Measurements from ENCODE around the gene IARS1.

The IARS1 gene

GRCh38 chr9:92293452-92294296, at the start of gene IARS1:
IARS1 (minus strand) TSS chr9:92293697; CDS start chr9:92289419, 4,278 bp downstream.
- H3K36me3 Mint-ChIP-seq (ENCODE audit: low read depth), result peaks cover 37% of the 10 kb centered on the region
- H3K27ac Mint-ChIP-seq, result peak within 1 kb of the TSS; percentile 99
- peak within 1 kb of the TSS; percentile 99 for H3K4me3 Mint-ChIP-seq
- H3K9me3 Mint-ChIP-seq, result no peaks in the 10 kb centered on the region
- H3K27me3 Mint-ChIP-seq (ENCODE audit: low read depth), result no peaks in the 10 kb centered on the region
- peaks cover 58% of the 10 kb centered on the region for H3K4me1 Mint-ChIP-seq (ENCODE audit: low read depth)

GRCh38 chr9:92342825-92343488, 49.5 kb upstream of the IARS1 start:
- Mint-ChIP-seq H3K27ac (no peak overlapping the region), H3K9me3 (no peaks in the 10 kb centered on the region), H3K36me3 (ENCODE audit: low read depth) (peaks cover 27% of the 10 kb centered on the region), H3K27me3 (ENCODE audit: low read depth) (no peaks in the 10 kb centered on the region), H3K4me3 (no peak overlapping the region), H3K4me1 (ENCODE audit: low read depth) (no peaks in the 10 kb centered on the region)

- no peaks in the 10 kb centered on the region for H3K4me1 Mint-ChIP-seq (ENCODE audit: low read depth)
- H3K36me3 Mint-ChIP-seq (ENCODE audit: low read depth), result peaks cover 22% of the 10 kb centered on the region
- H3K4me3 Mint-ChIP-seq, result no peak overlapping the region
- H3K27ac Mint-ChIP-seq, result no peak overlapping the region
- no peaks in the 10 kb centered on the region for H3K9me3 Mint-ChIP-seq
- no peaks in the 10 kb centered on the region for H3K27me3 Mint-ChIP-seq (ENCODE audit: low read depth)
Observed at GRCh38 chr9:92341578-92341977, 48.1 kb upstream of the IARS1 start.

- peaks cover 14% of the 10 kb centered on the region for H3K36me3 Mint-ChIP-seq (ENCODE audit: low read depth)
- H3K27me3 Mint-ChIP-seq (ENCODE audit: low read depth), result no peaks in the 10 kb centered on the region
- H3K27ac Mint-ChIP-seq, result no peak overlapping the region
- H3K4me3 Mint-ChIP-seq, result no peak overlapping the region
- H3K9me3 Mint-ChIP-seq, result no peaks in the 10 kb centered on the region
- no peaks in the 10 kb centered on the region for H3K4me1 Mint-ChIP-seq (ENCODE audit: low read depth)
Observed at GRCh38 chr9:92333282-92333634, 39.8 kb upstream of the IARS1 start.

DNA sequence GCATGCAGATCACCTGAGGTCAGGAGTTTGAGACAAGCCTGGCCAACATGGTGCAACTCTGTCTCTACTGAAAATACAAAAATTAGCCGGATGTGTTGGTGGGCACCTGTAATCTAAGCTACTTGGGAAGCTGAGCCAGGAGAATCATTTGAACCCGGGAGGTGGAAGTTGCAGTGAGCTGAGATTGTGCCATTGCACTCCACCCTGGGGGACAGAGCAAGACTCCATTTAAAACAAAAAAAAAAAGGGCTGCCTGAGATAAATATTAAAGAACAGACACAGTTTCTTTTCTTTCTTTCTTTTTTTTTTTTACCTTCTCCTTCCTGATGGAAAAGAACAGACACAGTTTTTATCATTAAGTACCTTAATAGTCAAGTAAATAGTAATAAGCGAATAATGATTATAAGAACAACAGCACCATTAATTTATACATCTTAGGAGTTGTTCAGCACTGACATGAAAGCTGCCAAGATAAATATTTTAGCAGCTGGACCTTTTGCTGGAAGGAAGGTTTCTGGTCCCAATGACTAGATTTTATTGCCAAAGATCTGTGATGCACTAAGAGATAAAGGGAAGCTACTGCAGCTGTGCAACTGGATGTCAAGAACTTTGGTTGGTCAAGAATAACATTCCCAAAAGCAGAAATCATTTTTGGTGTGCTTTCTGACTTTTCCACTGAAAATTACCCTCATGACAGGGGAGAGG, 39.2 kb upstream of the IARS1 start:
- peaks cover 14% of the 10 kb centered on the region for H3K36me3 Mint-ChIP-seq (ENCODE audit: low read depth)
- peaks cover 4% of the 10 kb centered on the region for H3K4me1 Mint-ChIP-seq (ENCODE audit: low read depth)
- H3K27me3 Mint-ChIP-seq (ENCODE audit: low read depth), result no peaks in the 10 kb centered on the region
- H3K9me3 Mint-ChIP-seq, result no peaks in the 10 kb centered on the region
- H3K4me3 Mint-ChIP-seq, result no peak overlapping the region
- H3K27ac Mint-ChIP-seq, result no peak overlapping the region

DNA sequence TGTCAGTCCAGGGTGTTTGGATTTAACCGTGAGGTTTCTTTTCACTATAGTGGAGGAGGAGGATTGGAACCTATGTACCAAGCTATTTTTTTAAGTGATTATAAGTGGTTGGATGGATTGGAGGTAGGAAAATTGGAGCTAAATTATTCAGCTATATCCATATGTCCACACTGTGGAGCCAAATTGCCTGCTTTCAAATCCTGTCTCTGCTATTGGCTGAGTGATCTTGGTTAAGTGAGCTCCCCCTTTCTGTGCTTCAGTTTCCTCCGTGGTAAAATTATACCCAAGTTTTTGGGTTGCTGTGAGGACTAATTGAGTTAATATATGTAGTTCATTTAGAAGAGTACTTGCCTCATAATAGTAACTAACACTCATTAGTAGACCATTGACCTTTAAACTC, 34.7 kb upstream of the IARS1 start:
- H3K9me3 Mint-ChIP-seq, result no peaks in the 10 kb centered on the region
- H3K27ac Mint-ChIP-seq, result no peak overlapping the region
- H3K4me3 Mint-ChIP-seq, result no peak overlapping the region
- peaks cover 7% of the 10 kb centered on the region for H3K36me3 Mint-ChIP-seq (ENCODE audit: low read depth)
- no peaks in the 10 kb centered on the region for H3K27me3 Mint-ChIP-seq (ENCODE audit: low read depth)
- peaks cover 24% of the 10 kb centered on the region for H3K4me1 Mint-ChIP-seq (ENCODE audit: low read depth)

DNA sequence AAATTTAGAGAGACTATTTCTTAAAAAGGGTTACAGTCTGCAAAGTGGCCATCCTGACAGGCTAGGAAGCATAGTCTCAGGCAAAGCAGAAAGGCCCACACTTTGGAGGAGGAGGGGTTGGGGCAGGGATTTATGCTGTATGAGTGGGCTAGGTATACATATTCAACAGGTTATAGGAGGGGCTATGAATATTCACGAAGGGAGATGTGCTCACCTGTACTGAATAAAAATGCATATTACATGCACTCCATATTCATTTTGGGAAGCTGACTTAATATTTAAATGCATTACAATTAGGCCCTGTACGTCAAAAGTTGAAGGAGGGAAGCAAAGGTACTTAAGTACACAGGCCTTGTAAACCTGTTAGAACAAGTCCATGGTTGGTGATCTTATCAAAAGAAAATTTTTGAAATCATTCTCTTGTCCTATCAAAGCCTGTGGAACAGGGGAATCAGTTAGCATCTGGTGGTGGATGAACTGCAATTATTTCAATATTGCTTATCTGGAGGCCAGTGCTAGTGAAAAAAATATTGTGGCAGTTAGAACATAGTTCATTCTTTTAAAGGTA, 33.9 kb upstream of the IARS1 start:
- Mint-ChIP-seq H3K9me3 (no peaks in the 10 kb centered on the region), H3K4me1 (ENCODE audit: low read depth) (peaks cover 24% of the 10 kb centered on the region), H3K27me3 (ENCODE audit: low read depth) (no peaks in the 10 kb centered on the region), H3K27ac (no peak overlapping the region), H3K4me3 (peak overlapping the region; percentile 95), H3K36me3 (ENCODE audit: low read depth) (peaks cover 7% of the 10 kb centered on the region)

DNA sequence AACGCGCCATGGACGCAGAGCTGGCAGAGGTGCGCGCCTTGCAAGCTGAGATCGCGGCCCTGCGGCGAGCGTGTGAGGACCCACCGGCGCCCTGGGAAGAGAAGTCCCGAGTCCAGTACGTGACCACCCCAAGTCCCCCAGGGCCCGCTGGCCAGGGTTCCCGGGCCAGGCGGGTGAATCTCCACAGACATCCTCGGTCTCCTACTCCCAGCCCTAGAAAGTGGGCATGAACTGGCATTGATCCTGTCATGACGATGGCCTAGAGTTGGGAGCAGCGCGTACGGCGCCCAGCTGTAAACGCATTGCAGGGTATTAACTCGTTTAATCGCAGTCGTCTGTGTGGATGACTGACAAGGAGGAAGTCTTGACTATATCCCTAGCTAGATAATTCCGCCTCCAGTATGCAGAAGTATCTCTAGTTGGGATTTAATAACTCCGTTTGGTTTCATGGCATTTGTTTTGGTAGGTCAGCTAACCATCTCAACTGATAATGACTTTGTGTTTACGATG, 32.5 kb upstream of the IARS1 start:
- Mint-ChIP-seq H3K4me1 (ENCODE audit: low read depth) (peaks cover 24% of the 10 kb centered on the region), H3K9me3 (no peaks in the 10 kb centered on the region), H3K27me3 (ENCODE audit: low read depth) (no peaks in the 10 kb centered on the region), H3K27ac (peak overlapping the region; percentile 96), H3K36me3 (ENCODE audit: low read depth) (peaks cover 9% of the 10 kb centered on the region), H3K4me3 (peak overlapping the region; percentile 95)

GRCh38 chr9:92325269-92325990, 31.9 kb upstream of the IARS1 start, which contains the start of the genes CENPP and NOL8:
CENPP (plus strand) TSS chr9:92325953.
NOL8 (minus strand) TSS chr9:92325350; CDS start chr9:92324161, 1,189 bp downstream.
- Mint-ChIP-seq H3K27me3 (ENCODE audit: low read depth) (no peaks in the 10 kb centered on the region), H3K9me3 (no peaks in the 10 kb centered on the region), H3K4me1 (ENCODE audit: low read depth) (peaks cover 24% of the 10 kb centered on the region), H3K27ac (peak within 1 kb of the TSS; percentile 96), H3K4me3 (peak within 1 kb of the TSS; percentile 95), H3K36me3 (ENCODE audit: low read depth) (peaks cover 12% of the 10 kb centered on the region)

DNA sequence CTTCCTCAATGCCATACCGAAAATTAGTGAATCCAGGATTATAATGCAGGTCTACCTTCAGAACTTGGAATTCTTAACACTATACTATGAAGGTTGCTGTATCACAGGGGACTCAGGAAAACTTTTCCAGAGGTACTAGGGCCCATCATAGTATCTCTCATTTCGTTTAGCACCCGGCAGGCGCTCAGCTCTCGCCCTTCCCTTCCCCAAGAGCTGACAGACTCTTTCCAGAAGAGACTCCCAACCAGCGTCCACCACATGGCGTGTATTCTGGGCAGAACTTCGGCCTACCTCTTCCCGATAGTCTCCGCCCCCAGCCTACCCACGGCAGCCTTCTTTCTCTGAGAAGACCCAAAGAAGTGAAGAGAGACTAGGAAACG, 31.4 kb upstream of the IARS1 start:
- H3K27me3 Mint-ChIP-seq (ENCODE audit: low read depth), result no peaks in the 10 kb centered on the region
- peak overlapping the region; percentile 96 for H3K27ac Mint-ChIP-seq
- peaks cover 24% of the 10 kb centered on the region for H3K4me1 Mint-ChIP-seq (ENCODE audit: low read depth)
- H3K4me3 Mint-ChIP-seq, result peak overlapping the region; percentile 95
- H3K9me3 Mint-ChIP-seq, result no peaks in the 10 kb centered on the region
- H3K36me3 Mint-ChIP-seq (ENCODE audit: low read depth), result peaks cover 14% of the 10 kb centered on the region

DNA sequence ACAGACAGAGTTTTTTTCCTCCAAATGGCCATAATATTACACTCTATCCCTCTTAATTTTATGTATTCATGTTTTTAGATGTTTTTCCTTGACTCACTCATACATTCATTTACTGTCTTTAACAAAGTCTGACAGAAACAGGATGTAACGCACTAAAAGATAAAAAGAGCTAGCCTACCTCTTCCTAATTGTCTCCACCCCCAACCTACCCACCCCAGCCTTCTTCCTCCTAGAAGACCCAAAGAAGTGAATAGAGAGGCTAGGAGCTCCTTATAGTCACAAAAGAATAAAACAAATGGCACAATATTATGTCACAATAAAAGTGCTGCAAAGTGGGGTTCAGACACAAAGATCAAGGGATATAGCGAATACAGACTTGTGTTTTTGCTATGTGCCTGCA, 30.9 kb upstream of the IARS1 start:
- Mint-ChIP-seq H3K4me3 (peak overlapping the region; percentile 95), H3K27ac (peak overlapping the region; percentile 96), H3K4me1 (ENCODE audit: low read depth) (peaks cover 24% of the 10 kb centered on the region), H3K9me3 (no peaks in the 10 kb centered on the region), H3K36me3 (ENCODE audit: low read depth) (peaks cover 16% of the 10 kb centered on the region), H3K27me3 (ENCODE audit: low read depth) (no peaks in the 10 kb centered on the region)

GRCh38 chr9:92315456-92315855, 22.0 kb upstream of the IARS1 start:
- Mint-ChIP-seq H3K36me3 (ENCODE audit: low read depth) (peaks cover 56% of the 10 kb centered on the region), H3K9me3 (no peaks in the 10 kb centered on the region), H3K4me3 (no peak overlapping the region), H3K27me3 (ENCODE audit: low read depth) (no peaks in the 10 kb centered on the region), H3K27ac (no peak overlapping the region), H3K4me1 (ENCODE audit: low read depth) (peaks cover 9% of the 10 kb centered on the region)

DNA sequence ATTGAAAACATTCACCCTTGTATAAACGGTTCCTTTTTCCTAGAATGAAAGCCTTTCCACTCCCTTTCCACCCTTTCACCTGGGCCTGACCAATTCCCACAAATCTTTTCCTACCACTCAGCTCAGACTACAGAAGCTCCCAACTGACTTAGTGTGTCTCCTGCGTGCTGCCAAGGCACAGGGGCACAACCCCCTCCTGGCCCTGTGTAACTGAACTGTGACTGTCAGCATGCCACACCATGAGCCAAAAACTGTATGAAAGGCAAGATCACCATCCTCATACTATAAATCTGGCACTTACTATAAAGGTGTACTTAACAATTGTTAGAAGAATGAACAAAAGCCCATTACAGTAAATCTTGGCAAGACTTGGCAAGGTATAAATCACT, 20.1 kb upstream of the IARS1 start:
- peaks cover 57% of the 10 kb centered on the region for H3K36me3 Mint-ChIP-seq (ENCODE audit: low read depth)
- no peaks in the 10 kb centered on the region for H3K27me3 Mint-ChIP-seq (ENCODE audit: low read depth)
- H3K27ac Mint-ChIP-seq, result peak overlapping the region; percentile 28

More for the DNA sequence above, 20.1 kb upstream of the IARS1 start:
- no peaks in the 10 kb centered on the region for H3K9me3 Mint-ChIP-seq
- peaks cover 9% of the 10 kb centered on the region for H3K4me1 Mint-ChIP-seq (ENCODE audit: low read depth)
- no peak overlapping the region for H3K4me3 Mint-ChIP-seq

Measured in T-helper 1 cell treated with Interleukin-12 subunit alpha and Interleukin-12 subunit beta and Interleukin-4 antibody, amounts not matched to agents 30 μg/mL and 1 μg/mL, for 36 hours (primary cell).